ENCODE measurements around the gene FGF14.
"Not testable (repeated sequence)": the region's sequence is repeated elsewhere in the genome, so short reads cannot be mapped to it uniquely, and the experiment has no call there.

Gene FGF14

GRCh38 chr13:101915331-101915730 is 486.5 kb downstream of the FGF14 start:
- no peak for DNase-seq

- no peak for DNase-seq
These were observed 490.1 kb downstream of the FGF14 start for GRCh38 chr13:101911752-101912151.

GRCh38 chr13:101903890-101904289 is 498.0 kb downstream of the FGF14 start:
- no peak for DNase-seq

GRCh38 chr13:101898676-101899075 is 503.2 kb downstream of the FGF14 start:
- DNase-seq, result no peak

GRCh38 chr13:101896541-101896940 is 505.3 kb downstream of the FGF14 start:
- DNase-seq, result no peak

GRCh38 chr13:101893021-101893420 is 508.8 kb downstream of the FGF14 start:
- DNase-seq, result no peak

GRCh38 chr13:101892296-101892695 is 509.6 kb downstream of the FGF14 start:
- no peak for DNase-seq

- DNase-seq, result no peak
These were observed 520.3 kb downstream of the FGF14 start for GRCh38 chr13:101881593-101881992.

GRCh38 chr13:101880581-101880980 is 521.3 kb downstream of the FGF14 start:
- DNase-seq, result no peak

GRCh38 chr13:101876951-101877350 is 524.9 kb downstream of the FGF14 start:
- no peak for DNase-seq

- no peak for DNase-seq
These were observed 526.0 kb downstream of the FGF14 start for GRCh38 chr13:101875717-101876393.

- no peak for DNase-seq
These were observed 526.8 kb downstream of the FGF14 start for GRCh38 chr13:101875091-101875490.

GRCh38 chr13:101869553-101869952 is 532.3 kb downstream of the FGF14 start:
- DNase-seq, result no peak

GRCh38 chr13:101868585-101869469 is 533.0 kb downstream of the FGF14 start:
- no peak for DNase-seq

- DNase-seq, result no peak
These were observed 534.8 kb downstream of the FGF14 start for GRCh38 chr13:101866889-101867581.

- no peak for DNase-seq
These were observed 543.0 kb downstream of the FGF14 start for GRCh38 chr13:101858860-101859259.

- DNase-seq, result no peak
These were observed 555.1 kb downstream of the FGF14 start for GRCh38 chr13:101846701-101847100.

GRCh38 chr13:101846249-101846648 is 555.6 kb downstream of the FGF14 start:
- DNase-seq, result no peak

GRCh38 chr13:101845245-101846020 is 556.4 kb downstream of the FGF14 start:
- no peak for DNase-seq

- no peak for DNase-seq
These were observed 560.1 kb downstream of the FGF14 start for GRCh38 chr13:101841698-101842097.

GRCh38 chr13:101838323-101838722 is 563.5 kb downstream of the FGF14 start:
- DNase-seq, result no peak

GRCh38 chr13:101837778-101838177 is 564.1 kb downstream of the FGF14 start:
- DNase-seq, result not testable (repeated sequence)

GRCh38 chr13:101837288-101837687 is 564.6 kb downstream of the FGF14 start:
- DNase-seq, result no peak
